ENCODE measurements around the gene FARP2.

The FARP2 gene

DNA sequence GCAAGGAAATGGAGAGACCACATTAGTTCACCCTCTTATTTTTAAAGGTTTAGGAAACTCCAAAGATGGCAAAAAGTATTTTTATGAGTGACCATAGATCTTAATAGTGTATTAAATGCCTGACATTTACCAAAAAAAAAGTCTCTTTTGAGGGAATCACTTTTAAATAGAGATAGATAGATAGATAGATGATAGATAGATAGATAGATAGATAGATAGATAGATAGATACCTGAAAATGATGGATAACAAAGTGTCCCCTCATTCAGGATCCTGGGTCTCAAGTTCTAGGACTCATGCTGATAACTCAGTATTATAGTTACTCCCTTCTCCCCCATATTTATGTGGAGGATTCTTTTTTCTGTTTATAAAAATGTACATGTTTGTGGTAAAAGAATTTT, 52.8 kb downstream of the FARP2 start:
- no peak for TF ChIP-seq RAD21 (IDR thresholded peaks at IDR 0.05; ENCODE audit: low read depth)
- TF ChIP-seq FOXM1 (IDR thresholded peaks at IDR 0.05; ENCODE audit: borderline replicate concordance, low read depth): no peak
- TF ChIP-seq CEBPB (IDR thresholded peaks at IDR 0.05): no peak
- no peak for TF ChIP-seq TAF1 (IDR thresholded peaks at IDR 0.05; ENCODE audit: low read depth)
- TF ChIP-seq TEAD4 (IDR thresholded peaks at IDR 0.05): no peak
- no peak for TF ChIP-seq ZBTB7A (IDR thresholded peaks at IDR 0.05; ENCODE audit: low read depth)

DNA sequence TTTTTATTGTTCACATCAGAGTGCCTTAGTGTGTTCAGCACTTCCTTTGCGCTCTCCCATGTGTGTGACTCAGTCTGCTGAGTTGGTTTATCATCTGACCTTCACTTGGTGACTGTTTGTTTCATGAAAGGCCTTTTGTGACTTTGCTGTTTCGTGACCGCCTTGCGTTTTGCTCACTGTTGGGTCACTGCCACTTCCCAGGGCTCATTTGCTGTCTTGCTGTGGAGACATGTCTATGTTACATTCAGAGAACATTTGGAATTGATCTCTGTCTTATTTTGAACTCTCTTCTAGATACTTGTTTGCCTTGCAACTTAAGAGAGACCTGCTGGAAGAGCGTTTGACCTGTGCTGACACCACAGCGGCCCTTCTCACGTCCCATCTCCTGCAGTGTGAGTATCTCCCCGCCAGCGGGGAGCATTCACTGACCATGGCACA, 54.7 kb downstream of the FARP2 start:
- TF ChIP-seq TEAD4 (IDR thresholded peaks at IDR 0.05) (no peak), CEBPB (IDR thresholded peaks at IDR 0.05) (no peak), TCF12 (IDR thresholded peaks at IDR 0.05; ENCODE audit: low read depth) (no peak), CREB1 (IDR thresholded peaks at IDR 0.05; ENCODE audit: low read depth) (no peak), EP300 (IDR thresholded peaks at IDR 0.05; ENCODE audit: borderline replicate concordance) (no peak), ZBTB7A (IDR thresholded peaks at IDR 0.05; ENCODE audit: low read depth) (no peak), EGR1 (IDR thresholded peaks at IDR 0.05) (no peak), YY1 (IDR thresholded peaks at IDR 0.05; ENCODE audit: low read depth) (no peak), FOXM1 (IDR thresholded peaks at IDR 0.05; ENCODE audit: borderline replicate concordance, low read depth) (no peak), RAD21 (IDR thresholded peaks at IDR 0.05; ENCODE audit: low read depth) (no peak), TAF1 (IDR thresholded peaks at IDR 0.05; ENCODE audit: low read depth) (no peak), NFIC (IDR thresholded peaks at IDR 0.05) (no peak)
- TF ChIP-seq, protein P1, sequence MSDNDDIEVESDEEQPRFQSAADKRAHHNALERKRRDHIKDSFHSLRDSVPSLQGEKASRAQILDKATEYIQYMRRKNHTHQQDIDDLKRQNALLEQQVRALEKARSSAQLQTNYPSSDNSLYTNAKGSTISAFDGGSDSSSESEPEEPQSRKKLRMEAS (IDR thresholded peaks at IDR 0.05): no peak
- TF ChIP-seq, protein P2, sequence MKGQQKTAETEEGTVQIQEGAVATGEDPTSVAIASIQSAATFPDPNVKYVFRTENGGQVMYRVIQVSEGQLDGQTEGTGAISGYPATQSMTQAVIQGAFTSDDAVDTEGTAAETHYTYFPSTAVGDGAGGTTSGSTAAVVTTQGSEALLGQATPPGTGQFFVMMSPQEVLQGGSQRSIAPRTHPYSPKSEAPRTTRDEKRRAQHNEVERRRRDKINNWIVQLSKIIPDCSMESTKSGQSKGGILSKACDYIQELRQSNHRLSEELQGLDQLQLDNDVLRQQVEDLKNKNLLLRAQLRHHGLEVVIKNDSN (IDR thresholded peaks at IDR 0.05): no peak
- TF ChIP-seq, protein P3, sequence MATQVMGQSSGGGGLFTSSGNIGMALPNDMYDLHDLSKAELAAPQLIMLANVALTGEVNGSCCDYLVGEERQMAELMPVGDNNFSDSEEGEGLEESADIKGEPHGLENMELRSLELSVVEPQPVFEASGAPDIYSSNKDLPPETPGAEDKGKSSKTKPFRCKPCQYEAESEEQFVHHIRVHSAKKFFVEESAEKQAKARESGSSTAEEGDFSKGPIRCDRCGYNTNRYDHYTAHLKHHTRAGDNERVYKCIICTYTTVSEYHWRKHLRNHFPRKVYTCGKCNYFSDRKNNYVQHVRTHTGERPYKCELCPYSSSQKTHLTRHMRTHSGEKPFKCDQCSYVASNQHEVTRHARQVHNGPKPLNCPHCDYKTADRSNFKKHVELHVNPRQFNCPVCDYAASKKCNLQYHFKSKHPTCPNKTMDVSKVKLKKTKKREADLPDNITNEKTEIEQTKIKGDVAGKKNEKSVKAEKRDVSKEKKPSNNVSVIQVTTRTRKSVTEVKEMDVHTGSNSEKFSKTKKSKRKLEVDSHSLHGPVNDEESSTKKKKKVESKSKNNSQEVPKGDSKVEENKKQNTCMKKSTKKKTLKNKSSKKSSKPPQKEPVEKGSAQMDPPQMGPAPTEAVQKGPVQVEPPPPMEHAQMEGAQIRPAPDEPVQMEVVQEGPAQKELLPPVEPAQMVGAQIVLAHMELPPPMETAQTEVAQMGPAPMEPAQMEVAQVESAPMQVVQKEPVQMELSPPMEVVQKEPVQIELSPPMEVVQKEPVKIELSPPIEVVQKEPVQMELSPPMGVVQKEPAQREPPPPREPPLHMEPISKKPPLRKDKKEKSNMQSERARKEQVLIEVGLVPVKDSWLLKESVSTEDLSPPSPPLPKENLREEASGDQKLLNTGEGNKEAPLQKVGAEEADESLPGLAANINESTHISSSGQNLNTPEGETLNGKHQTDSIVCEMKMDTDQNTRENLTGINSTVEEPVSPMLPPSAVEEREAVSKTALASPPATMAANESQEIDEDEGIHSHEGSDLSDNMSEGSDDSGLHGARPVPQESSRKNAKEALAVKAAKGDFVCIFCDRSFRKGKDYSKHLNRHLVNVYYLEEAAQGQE (IDR thresholded peaks at IDR 0.05; ENCODE audit: low read depth): no peak

DNA sequence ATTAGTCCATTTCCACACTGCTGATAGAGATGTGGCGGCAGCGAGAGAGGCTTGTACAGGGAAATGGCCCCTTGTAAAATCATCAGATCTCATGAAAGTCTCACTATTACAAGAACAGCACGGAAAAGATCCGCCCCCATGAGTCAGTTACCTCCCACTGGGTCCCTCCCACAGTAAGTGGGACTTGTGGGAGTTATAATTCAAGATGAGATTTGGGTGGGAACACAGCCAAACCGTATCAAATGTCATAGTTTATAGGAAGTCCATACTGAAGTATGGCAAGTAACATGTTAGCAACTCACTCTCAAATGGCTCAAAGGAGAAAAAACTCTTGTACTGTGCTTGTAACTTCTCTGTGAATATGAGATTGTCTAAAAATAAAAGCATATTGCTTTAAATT, 56.1 kb downstream of the FARP2 start:
- TF ChIP-seq, protein P1 (IDR thresholded peaks at IDR 0.05): no peak
- TF ChIP-seq TCF12 (IDR thresholded peaks at IDR 0.05; ENCODE audit: low read depth): peak; percentile 54
- TF ChIP-seq EGR1 (IDR thresholded peaks at IDR 0.05): peak; percentile 45; the same call in 1 of the 2 replicates
- peak; percentile 43; the same call in 1 of the 2 replicates for TF ChIP-seq EP300 (IDR thresholded peaks at IDR 0.05; ENCODE audit: borderline replicate concordance)
- peak; percentile 91 for TF ChIP-seq NFIC (IDR thresholded peaks at IDR 0.05)

DNA sequence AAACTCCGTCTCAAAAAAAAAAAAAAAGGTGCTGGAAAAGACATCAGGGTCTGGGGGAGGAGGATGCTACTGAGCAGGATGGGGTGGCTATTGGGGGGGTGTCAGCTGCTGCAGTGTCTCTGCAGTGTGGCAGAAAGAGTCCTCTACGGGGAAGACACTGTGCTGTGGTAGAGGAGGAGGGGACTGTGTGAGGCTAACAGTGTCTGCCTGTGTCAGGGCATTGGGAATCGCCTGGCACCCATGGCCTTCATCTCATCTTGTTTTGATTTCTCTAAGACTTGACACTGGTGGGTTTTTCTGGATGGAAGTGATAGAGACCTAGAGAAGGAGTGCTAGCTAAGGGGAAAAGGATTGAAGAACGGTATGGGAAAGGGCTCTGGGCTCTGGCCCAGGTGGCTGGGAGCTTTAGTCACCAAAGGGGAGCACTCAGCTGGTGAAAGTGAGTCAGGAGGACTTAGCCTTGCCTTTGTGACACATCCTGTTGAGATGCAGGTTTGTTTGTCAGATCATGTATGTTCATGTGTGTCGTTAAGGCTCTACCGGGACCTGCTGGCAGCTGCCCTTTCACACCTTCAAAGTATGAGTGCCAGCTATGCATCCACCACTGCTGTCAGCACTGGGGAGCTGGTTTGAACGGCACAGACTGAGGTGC, 58.0 kb downstream of the FARP2 start:
- TF ChIP-seq YY1 (IDR thresholded peaks at IDR 0.05; ENCODE audit: low read depth): no peak
- no peak for TF ChIP-seq TCF12 (IDR thresholded peaks at IDR 0.05; ENCODE audit: low read depth)
- TF ChIP-seq, protein P2 (IDR thresholded peaks at IDR 0.05): no peak
- TF ChIP-seq FOXM1 (IDR thresholded peaks at IDR 0.05; ENCODE audit: borderline replicate concordance, low read depth): no peak
- TF ChIP-seq, protein P1 (IDR thresholded peaks at IDR 0.05): no peak
- no peak for TF ChIP-seq EP300 (IDR thresholded peaks at IDR 0.05; ENCODE audit: borderline replicate concordance)
- no peak for TF ChIP-seq TAF1 (IDR thresholded peaks at IDR 0.05; ENCODE audit: low read depth)
- TF ChIP-seq, protein P3 (IDR thresholded peaks at IDR 0.05; ENCODE audit: low read depth): no peak
- TF ChIP-seq EGR1 (IDR thresholded peaks at IDR 0.05): no peak
- no peak for TF ChIP-seq NFIC (IDR thresholded peaks at IDR 0.05)
- no peak for TF ChIP-seq CEBPB (IDR thresholded peaks at IDR 0.05)
- no peak for TF ChIP-seq TEAD4 (IDR thresholded peaks at IDR 0.05)
- TF ChIP-seq ZBTB7A (IDR thresholded peaks at IDR 0.05; ENCODE audit: low read depth): no peak
- TF ChIP-seq RAD21 (IDR thresholded peaks at IDR 0.05; ENCODE audit: low read depth): no peak
- TF ChIP-seq CREB1 (IDR thresholded peaks at IDR 0.05; ENCODE audit: low read depth): no peak

DNA sequence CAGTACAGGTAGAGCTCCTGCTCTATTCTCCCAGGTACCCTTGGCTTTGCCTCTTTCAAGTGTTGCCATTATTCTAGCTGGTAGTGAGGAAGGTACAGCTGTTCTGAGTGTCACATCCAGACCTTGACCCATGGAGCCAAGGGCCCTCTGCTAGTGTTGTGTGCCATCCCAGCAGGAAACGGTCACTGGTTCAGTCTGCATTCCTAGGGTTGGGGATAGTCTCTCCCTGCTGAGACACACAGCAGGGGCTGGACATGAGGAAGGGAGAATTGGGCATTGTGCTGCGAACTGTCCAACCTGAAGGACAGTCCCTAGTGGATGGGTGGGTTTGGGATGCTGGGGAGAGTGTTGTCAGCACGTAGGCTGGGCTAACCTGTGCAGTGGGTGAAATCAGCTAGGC, 59.1 kb downstream of the FARP2 start:
- no peak for TF ChIP-seq FOXM1 (IDR thresholded peaks at IDR 0.05; ENCODE audit: borderline replicate concordance, low read depth)
- TF ChIP-seq RAD21 (IDR thresholded peaks at IDR 0.05; ENCODE audit: low read depth): no peak
- no peak for TF ChIP-seq TAF1 (IDR thresholded peaks at IDR 0.05; ENCODE audit: low read depth)
- no peak for TF ChIP-seq EP300 (IDR thresholded peaks at IDR 0.05; ENCODE audit: borderline replicate concordance)
- TF ChIP-seq TCF12 (IDR thresholded peaks at IDR 0.05; ENCODE audit: low read depth): 0 out of 2 replicates have a peak, but pooled peaks have one; percentile 42
- TF ChIP-seq EGR1 (IDR thresholded peaks at IDR 0.05): no peak
- no peak for TF ChIP-seq ZBTB7A (IDR thresholded peaks at IDR 0.05; ENCODE audit: low read depth)
- TF ChIP-seq TEAD4 (IDR thresholded peaks at IDR 0.05): peak; percentile 93
- TF ChIP-seq, protein P1 (IDR thresholded peaks at IDR 0.05): 0 out of 2 replicates have a peak, but pooled peaks have one; percentile 17
- TF ChIP-seq YY1 (IDR thresholded peaks at IDR 0.05; ENCODE audit: low read depth): no peak
- TF ChIP-seq, protein P3 (IDR thresholded peaks at IDR 0.05; ENCODE audit: low read depth): no peak
- TF ChIP-seq CREB1 (IDR thresholded peaks at IDR 0.05; ENCODE audit: low read depth): no peak
- TF ChIP-seq NFIC (IDR thresholded peaks at IDR 0.05): peak; percentile 33
- TF ChIP-seq CEBPB (IDR thresholded peaks at IDR 0.05): no peak
- TF ChIP-seq, protein P2 (IDR thresholded peaks at IDR 0.05): no peak

Data from Ishikawa (cell line).